Bronchial epithelial cell (primary cell): ENCODE measurements around the gene PRKG1. TPM values are rescaled to one million over a fixed set of nuclear protein-coding genes. Genes with fewer than 3 reads are reported as not detected.
A peak's percentile ranks its signal among the peaks of the same experiment; 100 is the strongest.

ENCODE experiments used
- DNase-seq: peaks from one replicate; pipeline ENCODE4 v3.0.0-alpha.2; 2010; ENCODE audit warnings: low read depth
- FAIRE-seq: peaks from 2 replicates; lab custom pipeline; 2011; peaks lifted over from hg19 to GRCh38; lab: Jason Lieb, UNC
- H3K27me3 ChIP-seq: 2 replicates; pipeline ENCODE4 v1.5.1; 2011; ENCODE audit warnings: low read length; ENCODE audit not compliant: control insufficient read depth, insufficient read depth
- H3K36me3 ChIP-seq: 2 replicates; pipeline ENCODE4 v1.5.1; 2011; ENCODE audit warnings: low read length; ENCODE audit not compliant: control insufficient read depth, insufficient read depth
- H3K4me3 ChIP-seq: 2 replicates; pipeline ENCODE4 v1.5.1; 2011; ENCODE audit warnings: mild to moderate bottlenecking, low read depth, low read length, control low read depth
- total RNA-seq: library from RNA; depleted of rRNA; stranded (reverse); fragments of >200 nt; gene quantifications from 2 replicates; pipeline ENCODE4 v1.2.1, GENCODE V29; 2014
- TF ChIP-seq, protein P1 (sequence below): IDR thresholded peaks from 2 replicates; pipeline ENCODE4 v1.5.1; 2011; ENCODE audit warnings: mild to moderate bottlenecking, moderate library complexity, low read length, control low read depth, inconsistent platforms; ENCODE audit not compliant: insufficient read depth, severe bottlenecking

PRKG1 gene
- total RNA-seq, 1 donor from 2014 or later: 0.26 TPM

DNA sequence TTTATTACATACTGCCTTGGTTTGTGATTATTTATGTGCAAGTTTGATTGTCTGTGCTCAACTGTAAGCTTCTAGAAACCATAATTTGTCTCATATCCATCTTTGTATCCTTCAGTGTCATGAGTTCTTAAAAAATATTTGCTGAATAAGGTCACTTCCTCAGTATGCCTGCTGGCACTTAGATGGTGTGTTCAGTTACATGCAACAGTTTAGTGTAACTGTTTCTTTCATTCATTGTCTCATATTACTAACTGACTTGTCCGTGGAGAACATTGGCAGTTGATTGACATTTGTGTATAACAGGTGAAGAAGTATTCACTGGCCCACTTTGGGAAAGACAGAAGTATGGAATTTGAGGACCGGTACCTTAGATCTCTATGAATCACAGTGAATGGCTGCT is 236.9 kb downstream of the PRKG1 start:
- DNase-seq: peak; percentile 16
- H3K27me3 ChIP-seq: no peaks in the 10 kb centered on the region
- TF ChIP-seq, protein P1, sequence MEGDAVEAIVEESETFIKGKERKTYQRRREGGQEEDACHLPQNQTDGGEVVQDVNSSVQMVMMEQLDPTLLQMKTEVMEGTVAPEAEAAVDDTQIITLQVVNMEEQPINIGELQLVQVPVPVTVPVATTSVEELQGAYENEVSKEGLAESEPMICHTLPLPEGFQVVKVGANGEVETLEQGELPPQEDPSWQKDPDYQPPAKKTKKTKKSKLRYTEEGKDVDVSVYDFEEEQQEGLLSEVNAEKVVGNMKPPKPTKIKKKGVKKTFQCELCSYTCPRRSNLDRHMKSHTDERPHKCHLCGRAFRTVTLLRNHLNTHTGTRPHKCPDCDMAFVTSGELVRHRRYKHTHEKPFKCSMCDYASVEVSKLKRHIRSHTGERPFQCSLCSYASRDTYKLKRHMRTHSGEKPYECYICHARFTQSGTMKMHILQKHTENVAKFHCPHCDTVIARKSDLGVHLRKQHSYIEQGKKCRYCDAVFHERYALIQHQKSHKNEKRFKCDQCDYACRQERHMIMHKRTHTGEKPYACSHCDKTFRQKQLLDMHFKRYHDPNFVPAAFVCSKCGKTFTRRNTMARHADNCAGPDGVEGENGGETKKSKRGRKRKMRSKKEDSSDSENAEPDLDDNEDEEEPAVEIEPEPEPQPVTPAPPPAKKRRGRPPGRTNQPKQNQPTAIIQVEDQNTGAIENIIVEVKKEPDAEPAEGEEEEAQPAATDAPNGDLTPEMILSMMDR: no peak
- no peaks in the 10 kb centered on the region for H3K36me3 ChIP-seq
- no peak overlapping the region for H3K4me3 ChIP-seq
- no peak for FAIRE-seq

DNA sequence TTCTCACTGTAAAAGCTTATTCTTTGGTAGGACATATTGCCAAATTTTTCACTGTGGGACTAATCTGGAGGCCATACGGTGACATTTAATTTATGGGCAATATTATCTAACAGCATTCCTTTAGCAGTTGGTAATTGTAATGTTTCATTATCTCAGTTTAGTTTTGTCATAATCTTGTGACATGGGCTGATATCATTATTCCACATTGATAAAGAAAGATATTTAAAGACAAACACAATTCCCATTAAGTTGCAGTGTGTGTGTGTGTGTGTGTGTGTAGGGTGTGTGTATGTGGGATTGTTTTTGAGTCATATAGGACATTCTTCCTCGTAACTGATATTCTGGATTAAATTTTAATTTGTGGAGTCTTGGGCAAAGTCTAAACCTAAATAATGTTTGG is 238.5 kb downstream of the PRKG1 start:
- no peaks in the 10 kb centered on the region for H3K27me3 ChIP-seq
- TF ChIP-seq, protein P1: no peak
- no peak overlapping the region for H3K4me3 ChIP-seq
- no peaks in the 10 kb centered on the region for H3K36me3 ChIP-seq
- FAIRE-seq: no peak
- DNase-seq: no peak

DNA sequence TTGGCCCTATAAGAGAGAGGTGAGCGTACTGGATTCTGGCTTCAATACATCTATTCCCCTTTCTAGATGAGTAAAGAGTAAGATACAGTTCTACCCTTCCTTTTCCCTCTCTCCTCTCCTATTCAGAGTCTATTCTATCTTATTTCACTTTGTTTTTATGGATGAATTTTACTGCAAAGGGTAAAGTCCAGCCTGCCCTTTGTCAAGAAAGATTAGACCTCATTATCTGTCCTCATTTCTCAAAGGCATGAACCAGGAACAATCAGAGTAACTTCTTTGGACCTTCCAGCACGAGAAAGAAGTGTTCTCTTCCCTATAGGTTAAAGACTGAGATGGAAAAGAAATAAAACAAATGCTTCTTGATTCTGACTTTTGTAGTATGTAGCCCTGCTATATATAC is 239.0 kb downstream of the PRKG1 start:
- DNase-seq (no peak), FAIRE-seq (no peak)
- H3K4me3 ChIP-seq: no peak overlapping the region
- H3K27me3 ChIP-seq: no peaks in the 10 kb centered on the region
- TF ChIP-seq, protein P1: no peak
- H3K36me3 ChIP-seq: no peaks in the 10 kb centered on the region

DNA sequence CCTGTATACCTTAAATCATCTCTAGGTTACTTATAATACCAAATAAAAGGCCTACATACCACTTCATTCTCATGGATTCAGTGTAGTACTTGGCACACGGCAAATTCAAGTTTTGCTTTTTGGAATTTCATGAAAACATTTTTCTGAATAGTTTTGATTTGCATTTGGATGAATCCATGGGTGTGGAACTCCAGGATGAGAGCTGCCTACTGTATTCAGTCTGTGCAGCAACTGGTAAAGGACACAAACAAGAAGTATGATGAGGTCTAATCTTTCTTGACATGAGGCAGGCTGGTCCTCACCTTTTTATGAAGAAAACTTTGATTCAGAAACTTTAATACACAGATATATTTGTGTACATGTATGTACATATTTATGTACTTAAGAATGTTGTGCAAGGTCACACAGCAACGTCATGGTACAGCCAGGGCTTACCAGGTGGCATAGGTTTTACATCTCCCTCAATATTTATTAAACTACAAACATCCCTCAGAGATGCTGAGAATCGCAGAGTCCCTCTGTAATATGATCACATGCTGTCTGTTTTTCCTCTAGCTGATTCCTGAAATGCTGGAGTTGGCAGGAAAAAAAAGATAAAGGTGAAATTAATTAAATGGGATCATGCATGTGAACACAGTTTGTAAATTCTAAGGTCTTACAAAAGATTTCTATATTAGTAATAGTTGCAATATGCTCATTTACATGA is 239.6 kb downstream of the PRKG1 start:
- TF ChIP-seq, protein P1: no peak
- no peak for FAIRE-seq
- DNase-seq: no peak
- Histone ChIP-seq H3K4me3 (no peak overlapping the region), H3K36me3 (no peaks in the 10 kb centered on the region), H3K27me3 (no peaks in the 10 kb centered on the region)

DNA sequence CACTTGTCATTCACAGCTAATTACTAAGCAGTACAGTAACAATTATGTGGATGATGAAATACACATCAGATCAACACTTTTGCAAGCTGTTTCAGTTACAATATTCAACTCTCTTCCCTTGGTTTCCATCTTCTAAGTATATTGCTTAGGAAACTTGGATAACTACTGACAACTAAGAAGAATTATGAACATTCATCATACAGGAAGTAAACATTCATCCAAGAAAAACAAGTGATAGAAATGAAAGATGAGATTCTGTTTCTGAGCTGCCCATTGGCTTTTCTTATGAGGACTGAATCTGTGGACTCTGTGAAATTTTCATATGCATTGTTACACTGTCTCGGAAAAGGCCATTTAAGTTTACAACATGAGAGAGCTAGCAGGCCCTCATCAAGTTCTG is 240.2 kb downstream of the PRKG1 start:
- no peaks in the 10 kb centered on the region for H3K27me3 ChIP-seq
- H3K36me3 ChIP-seq: no peaks in the 10 kb centered on the region
- no peak overlapping the region for H3K4me3 ChIP-seq
- TF ChIP-seq, protein P1: no peak
- DNase-seq (no peak), FAIRE-seq (no peak)
